ENCODE measurements around the gene VCP.

Gene VCP

DNA sequence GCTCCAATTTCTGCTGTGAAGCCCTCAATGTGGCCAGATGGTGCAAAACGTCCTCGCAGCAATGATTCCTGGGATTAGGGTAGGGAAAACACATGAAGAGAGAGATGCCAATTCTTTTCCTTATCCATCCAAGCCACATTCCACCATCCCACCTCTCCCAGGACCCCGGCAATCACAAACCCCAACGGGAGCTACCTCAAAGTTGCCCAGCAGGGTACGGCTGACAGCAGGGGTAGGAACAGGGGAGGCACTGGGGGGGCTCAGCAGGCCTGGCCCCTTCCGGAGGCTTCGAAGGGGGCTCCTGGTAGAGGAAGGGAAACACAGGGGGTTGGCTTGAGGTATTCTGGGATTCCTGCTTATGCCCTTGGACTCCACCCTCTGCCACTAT lies 33.9 kb upstream of the VCP start:
- H3K4me3 ChIP-seq (ENCODE audit: low read depth, low read length, poor library complexity, severe bottlenecking), result no peak overlapping the region
- no peak overlapping the region for H3K27ac ChIP-seq (ENCODE audit: low read depth, low read length, poor library complexity, severe bottlenecking)
- H2AFZ ChIP-seq (ENCODE audit: low read length), result no peak overlapping the region
- H3K9me2 ChIP-seq (ENCODE audit: low read depth, low read length), result no peaks in the 10 kb centered on the region
- H3K4me2 ChIP-seq (ENCODE audit: low read length), result no peak overlapping the region
- H3K36me3 ChIP-seq (ENCODE audit: insufficient read depth, low read length), result peaks cover 4% of the 10 kb centered on the region
- no peaks in the 10 kb centered on the region for H3F3A ChIP-seq (ENCODE audit: insufficient read depth, low read length)
- peaks cover 8% of the 10 kb centered on the region for H3K79me2 ChIP-seq (ENCODE audit: insufficient read depth, low read length)
- TF ChIP-seq EZH2 (IDR thresholded peaks at IDR 0.05; ENCODE audit: borderline replicate concordance, low read length), result no peak
- TF ChIP-seq, protein P1, sequence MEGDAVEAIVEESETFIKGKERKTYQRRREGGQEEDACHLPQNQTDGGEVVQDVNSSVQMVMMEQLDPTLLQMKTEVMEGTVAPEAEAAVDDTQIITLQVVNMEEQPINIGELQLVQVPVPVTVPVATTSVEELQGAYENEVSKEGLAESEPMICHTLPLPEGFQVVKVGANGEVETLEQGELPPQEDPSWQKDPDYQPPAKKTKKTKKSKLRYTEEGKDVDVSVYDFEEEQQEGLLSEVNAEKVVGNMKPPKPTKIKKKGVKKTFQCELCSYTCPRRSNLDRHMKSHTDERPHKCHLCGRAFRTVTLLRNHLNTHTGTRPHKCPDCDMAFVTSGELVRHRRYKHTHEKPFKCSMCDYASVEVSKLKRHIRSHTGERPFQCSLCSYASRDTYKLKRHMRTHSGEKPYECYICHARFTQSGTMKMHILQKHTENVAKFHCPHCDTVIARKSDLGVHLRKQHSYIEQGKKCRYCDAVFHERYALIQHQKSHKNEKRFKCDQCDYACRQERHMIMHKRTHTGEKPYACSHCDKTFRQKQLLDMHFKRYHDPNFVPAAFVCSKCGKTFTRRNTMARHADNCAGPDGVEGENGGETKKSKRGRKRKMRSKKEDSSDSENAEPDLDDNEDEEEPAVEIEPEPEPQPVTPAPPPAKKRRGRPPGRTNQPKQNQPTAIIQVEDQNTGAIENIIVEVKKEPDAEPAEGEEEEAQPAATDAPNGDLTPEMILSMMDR (IDR thresholded peaks at IDR 0.05; ENCODE audit: low read length), result no peak
- no peaks in the 10 kb centered on the region for H4K20me1 ChIP-seq (ENCODE audit: insufficient read depth, low read length)
- no peaks in the 10 kb centered on the region for H3K9me3 ChIP-seq (ENCODE audit: low read length)
- no peaks in the 10 kb centered on the region for H3K27me3 ChIP-seq (ENCODE audit: insufficient read depth, low read length)
- H3K4me1 ChIP-seq (ENCODE audit: insufficient read depth, low read length, severe bottlenecking), result peaks cover 25% of the 10 kb centered on the region
- no peak overlapping the region for H3K9ac ChIP-seq (ENCODE audit: low read length)

DNA sequence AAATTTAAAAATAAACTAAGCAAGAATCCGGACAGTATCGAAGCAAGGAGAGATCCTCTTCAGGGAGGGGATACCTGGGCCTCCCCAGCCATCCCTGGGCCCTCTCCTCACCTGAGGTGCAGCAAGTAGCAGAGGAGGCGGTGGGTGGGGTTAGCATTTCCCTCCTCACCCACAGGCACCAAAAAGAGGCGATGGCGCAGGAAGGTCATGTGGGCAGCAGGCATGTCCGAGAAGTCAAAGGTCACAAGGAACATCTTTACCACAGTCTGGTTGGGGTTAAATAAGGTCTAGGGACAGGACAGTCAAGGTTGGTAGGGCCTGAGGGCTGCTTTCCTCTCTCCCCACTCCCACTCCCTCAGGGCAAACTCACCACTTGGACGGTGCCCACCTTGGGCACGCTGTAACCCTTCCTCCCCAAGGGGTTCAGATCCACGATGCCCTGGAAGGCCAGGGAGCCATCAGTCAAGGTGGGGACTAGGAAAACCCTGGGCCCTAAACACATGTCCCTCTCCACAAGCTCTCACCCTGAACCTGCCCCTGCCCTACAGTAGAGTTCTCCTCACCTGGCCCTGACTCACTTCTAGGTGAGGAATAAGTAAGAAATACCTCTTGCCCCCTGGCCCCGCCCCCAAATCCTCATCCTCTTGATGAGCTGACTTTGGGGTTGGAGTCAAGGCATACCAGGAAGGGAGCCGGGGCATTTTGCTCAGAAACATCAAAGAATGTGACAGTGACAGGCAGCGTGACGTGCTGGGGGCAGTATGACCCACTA lies 33.3 kb upstream of the VCP start:
- Histone ChIP-seq H3K79me2 (ENCODE audit: insufficient read depth, low read length) (peaks cover 8% of the 10 kb centered on the region), H3K9ac (ENCODE audit: low read length) (no peak overlapping the region), H3K4me1 (ENCODE audit: insufficient read depth, low read length, severe bottlenecking) (peaks cover 20% of the 10 kb centered on the region), H3K27me3 (ENCODE audit: insufficient read depth, low read length) (no peaks in the 10 kb centered on the region), H3K4me3 (ENCODE audit: low read depth, low read length, poor library complexity, severe bottlenecking) (no peak overlapping the region), H3K4me2 (ENCODE audit: low read length) (no peak overlapping the region), H3K36me3 (ENCODE audit: insufficient read depth, low read length) (peaks cover 9% of the 10 kb centered on the region), H4K20me1 (ENCODE audit: insufficient read depth, low read length) (no peaks in the 10 kb centered on the region), H2AFZ (ENCODE audit: low read length) (no peak overlapping the region), H3K27ac (ENCODE audit: low read depth, low read length, poor library complexity, severe bottlenecking) (no peak overlapping the region), H3F3A (ENCODE audit: insufficient read depth, low read length) (no peaks in the 10 kb centered on the region), H3K9me2 (ENCODE audit: low read depth, low read length) (no peaks in the 10 kb centered on the region), H3K9me3 (ENCODE audit: low read length) (no peaks in the 10 kb centered on the region)
- TF ChIP-seq, protein P1 (IDR thresholded peaks at IDR 0.05; ENCODE audit: low read length), result no peak
- no peak for TF ChIP-seq EZH2 (IDR thresholded peaks at IDR 0.05; ENCODE audit: borderline replicate concordance, low read length)

DNA sequence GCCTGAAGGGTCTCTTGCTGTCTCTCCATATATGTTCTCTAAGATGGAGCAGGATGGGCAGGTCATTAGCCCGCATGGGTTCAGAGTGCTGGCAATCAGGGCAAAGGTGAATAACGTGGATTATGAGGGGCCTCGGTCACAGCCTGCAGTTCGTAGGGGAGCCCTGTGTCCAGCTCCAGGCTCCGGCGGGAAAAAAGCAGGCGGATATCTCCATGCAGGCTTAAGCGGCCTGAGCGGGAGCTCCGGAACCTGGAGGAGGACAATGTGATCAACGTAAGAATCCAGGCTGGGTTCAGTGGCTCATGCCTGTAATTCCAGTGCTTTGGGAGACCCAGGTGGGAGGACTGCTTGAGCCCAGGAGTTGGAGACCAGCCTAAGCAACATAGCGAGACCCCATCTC lies 32.7 kb upstream of the VCP start:
- Histone ChIP-seq H3K9me3 (ENCODE audit: low read length) (no peaks in the 10 kb centered on the region), H3K27ac (ENCODE audit: low read depth, low read length, poor library complexity, severe bottlenecking) (no peak overlapping the region), H2AFZ (ENCODE audit: low read length) (no peak overlapping the region), H3K4me1 (ENCODE audit: insufficient read depth, low read length, severe bottlenecking) (peaks cover 19% of the 10 kb centered on the region), H3F3A (ENCODE audit: insufficient read depth, low read length) (no peaks in the 10 kb centered on the region), H3K4me3 (ENCODE audit: low read depth, low read length, poor library complexity, severe bottlenecking) (no peak overlapping the region), H3K9me2 (ENCODE audit: low read depth, low read length) (no peaks in the 10 kb centered on the region), H3K4me2 (ENCODE audit: low read length) (no peak overlapping the region), H3K9ac (ENCODE audit: low read length) (no peak overlapping the region), H3K79me2 (ENCODE audit: insufficient read depth, low read length) (peaks cover 8% of the 10 kb centered on the region), H3K36me3 (ENCODE audit: insufficient read depth, low read length) (peaks cover 16% of the 10 kb centered on the region), H3K27me3 (ENCODE audit: insufficient read depth, low read length) (no peaks in the 10 kb centered on the region), H4K20me1 (ENCODE audit: insufficient read depth, low read length) (no peaks in the 10 kb centered on the region)
- TF ChIP-seq, protein P1 (IDR thresholded peaks at IDR 0.05; ENCODE audit: low read length), result no peak
- no peak for TF ChIP-seq EZH2 (IDR thresholded peaks at IDR 0.05; ENCODE audit: borderline replicate concordance, low read length)
